Keratinocyte (primary cell): ENCODE measurements around the gene DPYD. TPM values are rescaled to one million over a fixed set of nuclear protein-coding genes. Genes with fewer than 3 reads are reported as not detected.

ENCODE experiments used
- DNase-seq: peaks from one replicate; pipeline ENCODE4 v3.0.0-alpha.2; 2011; ENCODE audit warnings: low read depth, missing footprints, low spot score
- FAIRE-seq: peaks from 2 replicates; lab custom pipeline; 2011; peaks lifted over from hg19 to GRCh38; lab: Jason Lieb, UNC
- H2AFZ ChIP-seq: 2 replicates; pipeline ENCODE4 v1.6.0; 2012; ENCODE audit warnings: low read length, control low read depth, inconsistent platforms; ENCODE audit not compliant: control insufficient read depth
- H3K27ac ChIP-seq: 2 replicates; pipeline ENCODE4 v1.5.1; 2011; ENCODE audit warnings: low read length; ENCODE audit not compliant: control insufficient read depth, insufficient read depth
- H3K27me3 ChIP-seq: 3 replicates; pipeline ENCODE4 v1.6.0; 2011; ENCODE audit warnings: low read length; ENCODE audit not compliant: control insufficient read depth, insufficient read depth; ENCODE audit errors: extremely low read depth
- H3K36me3 ChIP-seq, 2 experiments: 2 replicates in 1 of 2; 3 replicates in 1 of 2; pipeline ENCODE4 v1.5.1; 2011; ENCODE audit warnings: low read length in 2 of 2, mild to moderate bottlenecking in 1 of 2; ENCODE audit not compliant: control insufficient read depth in 2 of 2, insufficient read depth in 2 of 2; ENCODE audit errors: extremely low read depth in 1 of 2
- H3K4me1 ChIP-seq: 3 replicates; pipeline ENCODE4 v1.5.1; 2011; ENCODE audit warnings: low read length; ENCODE audit not compliant: control insufficient read depth, insufficient read depth; ENCODE audit errors: extremely low read depth
- H3K4me2 ChIP-seq: 3 replicates; pipeline ENCODE4 v1.6.0; 2011; ENCODE audit warnings: low read depth, low read length; ENCODE audit not compliant: control insufficient read depth, insufficient read depth; ENCODE audit errors: extremely low read depth
- H3K4me3 ChIP-seq, 3 experiments: fragments of 200-600 bp in 1 of 3; sonication (generic) in 1 of 3; 2 replicates in 2 of 3; 3 replicates in 1 of 3; pipeline ENCODE4 v1.5.1; 2011 to 2016; ENCODE audit warnings: low read length in 3 of 3, mild to moderate bottlenecking in 3 of 3, control low read depth in 2 of 3, inconsistent platforms in 1 of 3, low read depth in 1 of 3, mixed read lengths in 1 of 3, mixed run types in 1 of 3, moderate library complexity in 1 of 3; ENCODE audit not compliant: control insufficient read depth in 2 of 3, insufficient read depth in 2 of 3; ENCODE audit errors: extremely low read depth in 1 of 3
- H3K79me2 ChIP-seq: 2 replicates; pipeline ENCODE4 v1.6.0; 2012; ENCODE audit warnings: low read length; ENCODE audit not compliant: control insufficient read depth, insufficient read depth
- H3K9ac ChIP-seq: 3 replicates; pipeline ENCODE4 v1.6.0; 2011; ENCODE audit warnings: low read length; ENCODE audit not compliant: control insufficient read depth, insufficient read depth; ENCODE audit errors: extremely low read depth
- H3K9me1 ChIP-seq: 3 replicates; pipeline ENCODE4 v1.6.0; 2011; ENCODE audit warnings: low read length; ENCODE audit not compliant: control insufficient read depth, insufficient read depth; ENCODE audit errors: extremely low read depth
- H3K9me3 ChIP-seq: 2 replicates; pipeline ENCODE4 v1.5.1; 2012; ENCODE audit warnings: low read depth, low read length; ENCODE audit not compliant: control insufficient read depth
- H4K20me1 ChIP-seq: 3 replicates; pipeline ENCODE4 v1.6.0; 2011; ENCODE audit warnings: low read length; ENCODE audit not compliant: control insufficient read depth, insufficient read depth; ENCODE audit errors: extremely low read depth
- EZH2 ChIP-seq: IDR thresholded peaks from one replicate; pipeline ENCODE4 v1.6.1; 2012; ENCODE audit warnings: inconsistent platforms, mild to moderate bottlenecking, low read length, moderate library complexity
- dilution Hi-C: fragments of 300-500 bp; cut with MboI; formaldehyde crosslinking; loops from one replicate; pipeline ENCODE4 v1.7.0; 2020; ENCODE audit warnings: low sequenced_read_pairs; ENCODE audit not compliant: extremely low pct_ligation_motif_present
- polyA plus RNA-seq, 5 experiments: library from polyadenylated mRNA; depleted of rRNA in 3 of 5; stranded (reverse) in 3 of 5; stranded (forward) in 1 of 5; unstranded in 1 of 5; fragments of >200 nt; gene quantifications; 1 replicate in 1 of 5; 2 replicates in 3 of 5; 3 replicates in 1 of 5; pipeline versions ENCODE4 v1.2.1 to v1.2.3, GENCODE V29; 2011 to 2012; ENCODE audit warnings: missing spikeins in 2 of 5, low read depth in 1 of 5, low replicate concordance in 1 of 5
- TF ChIP-seq, protein P1 (sequence below), 3 experiments: IDR thresholded peaks in 1 of 3; conservative IDR thresholded peaks in 1 of 3; optimal IDR thresholded peaks in 1 of 3; 2 replicates in 2 of 3; 3 replicates in 1 of 3; pipeline versions ENCODE3 to v1.5.1; 2011; ENCODE audit warnings: low read length in 3 of 3, mild to moderate bottlenecking in 3 of 3, moderate library complexity in 2 of 3, control low read depth in 1 of 3, inconsistent platforms in 1 of 3; ENCODE audit not compliant: insufficient read depth in 2 of 3; ENCODE audit errors: extremely low read depth in 1 of 3

DPYD gene
- polyA plus RNA-seq, 1 donor (not counting 4 experiments of a cell fraction or from before 2014, with no cell fraction given) = 1.9 TPM

DNA sequence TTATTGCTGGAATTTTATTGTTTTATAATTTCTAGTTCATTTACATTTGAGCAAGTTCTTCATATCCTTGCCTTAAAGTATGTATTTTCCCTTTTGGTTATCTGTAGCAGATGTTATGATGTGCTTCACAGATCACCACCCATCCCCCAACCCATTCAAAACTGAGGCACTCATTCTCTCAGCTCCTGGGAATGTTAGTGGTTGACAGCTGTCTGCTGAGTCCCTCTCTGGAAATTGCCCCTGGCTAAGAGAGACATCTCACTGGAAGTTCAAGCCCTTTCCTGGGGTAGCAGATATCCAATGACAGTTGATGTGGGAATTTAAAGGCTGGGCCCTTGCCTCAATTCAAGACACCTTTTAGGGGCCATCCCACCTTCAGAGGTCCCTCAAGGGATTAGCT is 4.3 kb upstream of the DPYD start:
- dilution Hi-C loops = no loop called here
- Histone ChIP-seq H3K9me3 (no peaks in the 10 kb centered on the region), H2AFZ (no peak overlapping the region), H3K9me1 (no peaks in the 10 kb centered on the region), H3K36me3 (no peaks in the 10 kb centered on the region), H4K20me1 (no peaks in the 10 kb centered on the region), H3K27ac (no peak overlapping the region), H3K27me3 (no peaks in the 10 kb centered on the region), H3K79me2 (no peaks in the 10 kb centered on the region), H3K9ac (no peak overlapping the region), H3K4me1 (peaks cover 8% of the 10 kb centered on the region), H3K4me2 (no peak overlapping the region), H3K4me3 (no peak overlapping the region)
- FAIRE-seq = no peak
- TF ChIP-seq, protein P1, sequence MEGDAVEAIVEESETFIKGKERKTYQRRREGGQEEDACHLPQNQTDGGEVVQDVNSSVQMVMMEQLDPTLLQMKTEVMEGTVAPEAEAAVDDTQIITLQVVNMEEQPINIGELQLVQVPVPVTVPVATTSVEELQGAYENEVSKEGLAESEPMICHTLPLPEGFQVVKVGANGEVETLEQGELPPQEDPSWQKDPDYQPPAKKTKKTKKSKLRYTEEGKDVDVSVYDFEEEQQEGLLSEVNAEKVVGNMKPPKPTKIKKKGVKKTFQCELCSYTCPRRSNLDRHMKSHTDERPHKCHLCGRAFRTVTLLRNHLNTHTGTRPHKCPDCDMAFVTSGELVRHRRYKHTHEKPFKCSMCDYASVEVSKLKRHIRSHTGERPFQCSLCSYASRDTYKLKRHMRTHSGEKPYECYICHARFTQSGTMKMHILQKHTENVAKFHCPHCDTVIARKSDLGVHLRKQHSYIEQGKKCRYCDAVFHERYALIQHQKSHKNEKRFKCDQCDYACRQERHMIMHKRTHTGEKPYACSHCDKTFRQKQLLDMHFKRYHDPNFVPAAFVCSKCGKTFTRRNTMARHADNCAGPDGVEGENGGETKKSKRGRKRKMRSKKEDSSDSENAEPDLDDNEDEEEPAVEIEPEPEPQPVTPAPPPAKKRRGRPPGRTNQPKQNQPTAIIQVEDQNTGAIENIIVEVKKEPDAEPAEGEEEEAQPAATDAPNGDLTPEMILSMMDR (optimal IDR thresholded peaks at IDR 0.05 in 1 of 3, IDR thresholded peaks at IDR 0.05 in 1 of 3, conservative IDR thresholded peaks at IDR 0.05 in 1 of 3; ENCODE audit: extremely low read depth in 1 of 3, insufficient read depth in 2 of 3, low read length in 3 of 3) = no peak
- TF ChIP-seq EZH2 = no peak
- no peak for DNase-seq

DNA sequence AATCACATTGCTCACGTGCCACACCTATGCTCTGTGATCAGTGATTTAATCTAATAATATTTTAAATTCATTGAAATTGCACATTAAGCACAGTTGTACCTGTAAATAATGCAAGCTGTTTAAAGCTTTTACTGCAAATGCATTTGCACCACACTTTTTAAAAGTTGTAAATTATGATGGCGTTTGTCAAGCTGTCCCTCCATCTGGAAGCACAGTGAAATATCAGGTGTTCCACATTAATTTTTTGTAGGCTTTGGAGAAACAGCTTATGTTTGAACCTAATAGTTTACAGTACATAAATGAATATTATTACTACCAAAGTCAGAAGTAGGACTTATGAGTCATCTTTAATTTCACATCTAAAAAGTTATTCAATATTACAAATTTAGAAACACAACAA is 3.0 kb upstream of the DPYD start:
- Histone ChIP-seq H3K4me2 (no peak overlapping the region), H3K9me1 (no peaks in the 10 kb centered on the region), H3K27me3 (no peaks in the 10 kb centered on the region), H4K20me1 (no peaks in the 10 kb centered on the region), H3K9ac (no peak overlapping the region), H2AFZ (no peak overlapping the region), H3K36me3 (no peaks in the 10 kb centered on the region), H3K4me1 (peaks cover 8% of the 10 kb centered on the region), H3K9me3 (no peaks in the 10 kb centered on the region), H3K4me3 (no peak overlapping the region), H3K79me2 (no peaks in the 10 kb centered on the region), H3K27ac (no peak overlapping the region)
- TF ChIP-seq, protein P1 (optimal IDR thresholded peaks at IDR 0.05 in 1 of 3, IDR thresholded peaks at IDR 0.05 in 1 of 3, conservative IDR thresholded peaks at IDR 0.05 in 1 of 3; ENCODE audit: extremely low read depth in 1 of 3, insufficient read depth in 2 of 3, low read length in 3 of 3) = no peak
- TF ChIP-seq EZH2 = no peak
- no peak for DNase-seq
- no peak for FAIRE-seq
- dilution Hi-C loops = no loop called here
